BLaER1 treated with 17β-estradiol and CSF1 and Interleukin-3, amounts not matched to agents 10 nM and 100 nM (cell line): ENCODE measurements around the gene WDR37.
A peak's percentile ranks its signal among the peaks of the same experiment; 100 is the strongest.

ENCODE experiments used
- H3K27ac ChIP-seq, 11 experiments: shearing (Covaris generic); formaldehyde crosslinking; 2 replicates each; pipeline ENCODE4 v1.8.1; 2022
- H3K27me3 ChIP-seq, 11 experiments: shearing (Covaris generic); formaldehyde crosslinking; 2 replicates each; pipeline ENCODE4 v1.8.1; 2022
- H3K36me3 ChIP-seq, 11 experiments: shearing (Covaris generic); formaldehyde crosslinking; 2 replicates each; pipeline ENCODE4 v1.8.1; 2022
- H3K4me1 ChIP-seq, 10 experiments: shearing (Covaris generic); formaldehyde crosslinking; 2 replicates each; pipeline ENCODE4 v1.8.1; 2022
- H3K4me2 ChIP-seq, 11 experiments: shearing (Covaris generic); formaldehyde crosslinking; 2 replicates each; pipeline ENCODE4 v1.8.1; 2022
- H3K4me3 ChIP-seq, 10 experiments: shearing (Covaris generic); formaldehyde crosslinking; 2 replicates each; pipeline ENCODE4 v1.8.1; 2022
- H3K9ac ChIP-seq, 11 experiments: shearing (Covaris generic); formaldehyde crosslinking; 2 replicates each; pipeline ENCODE4 v1.8.1; 2022
- H3K9me3 ChIP-seq, 11 experiments: shearing (Covaris generic); formaldehyde crosslinking; replicated peaks in 1 of 11; 2 replicates each; pipeline ENCODE4 v1.8.1; 2022
- H4K20me1 ChIP-seq, 11 experiments: shearing (Covaris generic); formaldehyde crosslinking; 2 replicates each; pipeline ENCODE4 v1.8.1; 2022
- Cebpa-rat ChIP-seq, 11 experiments: shearing (Covaris generic); IDR thresholded peaks; 2 replicates each; pipeline ENCODE4 v1.8.1; 2022

Gene WDR37

DNA sequence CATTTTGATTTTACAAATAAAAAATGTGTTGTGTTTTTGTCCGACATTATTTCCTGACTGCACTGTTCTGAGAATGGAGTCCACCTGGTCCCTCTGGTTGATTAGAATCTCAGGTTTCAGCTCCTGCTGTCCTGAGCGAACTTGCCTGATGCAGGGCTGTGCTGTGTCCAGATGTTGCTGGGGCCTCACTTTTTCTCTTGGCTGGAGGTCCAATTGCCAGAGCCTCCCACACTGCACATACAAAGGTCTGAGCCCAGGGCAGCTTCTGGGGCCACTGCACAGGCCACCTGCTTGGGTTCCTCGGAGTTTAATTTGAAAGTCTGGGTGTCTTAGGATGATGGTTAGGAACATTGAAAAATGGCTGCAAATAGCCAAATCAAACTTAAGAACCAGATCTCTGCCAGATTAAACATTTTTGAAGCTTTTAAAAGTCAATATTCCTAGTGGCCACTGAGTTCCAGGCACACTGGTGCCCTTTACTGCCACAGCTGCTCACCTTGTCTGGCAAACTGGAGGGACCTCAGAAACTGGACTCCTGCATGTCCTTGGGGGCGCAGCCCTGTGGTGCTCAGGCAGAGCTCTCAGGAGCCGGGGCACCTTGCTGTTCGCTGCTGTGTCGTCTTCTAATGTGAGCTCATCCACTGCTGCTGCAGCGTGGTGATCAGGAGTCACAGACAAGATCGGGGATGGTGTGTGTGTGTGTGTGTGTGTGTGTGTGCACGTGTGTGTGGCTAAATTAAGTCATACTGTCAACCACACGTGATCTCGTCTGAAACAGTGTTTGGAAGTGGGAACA lies 75.0 kb downstream of the WDR37 start:
- no peak overlapping the region for H3K4me2 ChIP-seq
- TF ChIP-seq Cebpa-rat (IDR thresholded peaks at IDR 0.05): no peak
- H3K4me1 ChIP-seq: peaks cover 0 to 54% (median 14%) of the 10 kb centered on the region in 10 experiments; a peak in 16 of 20 replicates
- no peaks in the 10 kb centered on the region for H3K27me3 ChIP-seq
- peaks cover 53 to 75% (median 64%) of the 10 kb centered on the region in 11 experiments for H3K36me3 ChIP-seq
- peaks cover 0 to 15% (median 0%) of the 10 kb centered on the region in 11 experiments; a peak in 4 of 22 replicates for H3K9me3 ChIP-seq
- no peak overlapping the region for H3K9ac ChIP-seq
- peaks cover 12 to 54% (median 26%) of the 10 kb centered on the region in 11 experiments; a peak in 18 of 22 replicates for H4K20me1 ChIP-seq
- no peak overlapping the region for H3K4me3 ChIP-seq
- H3K27ac ChIP-seq: no peak overlapping the region

DNA sequence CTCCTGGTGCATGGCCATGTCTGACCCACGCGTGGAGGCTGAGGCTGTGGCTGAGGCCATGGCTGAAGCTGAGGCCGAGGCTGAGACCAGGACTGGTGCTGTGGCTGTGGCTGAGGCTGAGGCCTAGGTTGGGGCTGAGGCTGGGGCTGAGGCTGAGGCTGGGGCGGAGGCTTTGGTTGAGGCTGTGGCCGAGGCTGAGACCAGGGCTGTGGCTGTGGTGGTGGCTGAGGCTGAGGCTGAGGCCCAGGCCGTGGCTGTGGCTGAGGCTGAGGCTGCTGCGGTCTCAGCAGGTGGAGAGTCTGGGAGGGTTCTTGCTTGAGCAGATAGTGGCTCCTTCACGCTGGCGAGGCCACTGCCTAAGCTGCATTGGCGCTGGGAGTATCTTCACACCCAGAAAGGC lies 76.4 kb downstream of the WDR37 start:
- peaks cover 0 to 15% (median 2%) of the 10 kb centered on the region in 11 experiments; a peak in 6 of 22 replicates for H3K9me3 ChIP-seq
- no peak overlapping the region for H3K27ac ChIP-seq
- peaks cover 3 to 41% (median 13%) of the 10 kb centered on the region in 11 experiments; a peak in 18 of 22 replicates for H4K20me1 ChIP-seq
- TF ChIP-seq Cebpa-rat (IDR thresholded peaks at IDR 0.05): no peak
- peaks cover 42 to 61% (median 50%) of the 10 kb centered on the region in 11 experiments for H3K36me3 ChIP-seq
- H3K4me2 ChIP-seq: peak overlapping the region in 1 of 11 experiments; percentile 20; a peak in 1 of 22 replicates
- H3K4me1 ChIP-seq: peaks cover 10 to 54% (median 22%) of the 10 kb centered on the region in 10 experiments; a peak in 19 of 20 replicates
- no peak overlapping the region for H3K4me3 ChIP-seq
- no peak overlapping the region for H3K9ac ChIP-seq
- no peaks in the 10 kb centered on the region for H3K27me3 ChIP-seq

DNA sequence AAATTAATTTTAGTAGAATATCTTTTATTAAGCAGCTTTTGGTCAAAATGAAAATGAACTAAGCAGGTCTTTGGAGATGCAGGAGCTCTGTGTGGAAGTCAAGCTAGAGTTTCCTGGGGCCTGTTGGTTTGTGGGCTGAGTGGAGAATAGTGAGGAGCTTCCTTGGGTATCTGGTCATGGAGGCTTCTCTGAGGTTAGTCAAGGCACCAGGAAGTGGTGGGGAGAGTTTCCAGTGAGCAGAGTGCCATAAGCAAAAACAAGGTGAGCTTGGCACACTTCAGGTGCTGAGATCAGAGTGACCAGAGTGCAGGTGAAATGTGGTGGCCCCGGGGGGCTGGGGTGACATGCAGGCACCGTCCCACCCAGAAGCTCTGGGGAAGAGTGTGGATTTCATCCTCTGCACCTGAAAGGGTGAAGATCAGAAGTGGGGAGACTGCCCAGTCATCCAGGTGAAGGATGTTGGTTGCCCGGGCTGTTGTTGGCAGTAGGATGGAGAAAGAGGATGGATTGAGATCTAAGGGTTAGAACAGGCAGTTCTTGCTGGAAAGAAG lies 77.4 kb downstream of the WDR37 start:
- Histone ChIP-seq H3K27ac (no peak overlapping the region), H4K20me1 (peaks cover 0 to 31% (median 7%) of the 10 kb centered on the region in 11 experiments; a peak in 9 of 22 replicates), H3K4me1 (peaks cover 10 to 59% (median 25%) of the 10 kb centered on the region in 10 experiments; a peak in 19 of 20 replicates), H3K27me3 (no peaks in the 10 kb centered on the region), H3K4me2 (peak overlapping the region in 3 of 11 experiments; percentile 8 to 20 (median 15); a peak in 2 of 22 replicates), H3K9me3 (peaks cover 5 to 20% (median 10%) of the 10 kb centered on the region in 11 experiments), H3K36me3 (peaks cover 32 to 51% (median 42%) of the 10 kb centered on the region in 11 experiments), H3K4me3 (no peak overlapping the region), H3K9ac (no peak overlapping the region)
- no peak for TF ChIP-seq Cebpa-rat (IDR thresholded peaks at IDR 0.05)

DNA sequence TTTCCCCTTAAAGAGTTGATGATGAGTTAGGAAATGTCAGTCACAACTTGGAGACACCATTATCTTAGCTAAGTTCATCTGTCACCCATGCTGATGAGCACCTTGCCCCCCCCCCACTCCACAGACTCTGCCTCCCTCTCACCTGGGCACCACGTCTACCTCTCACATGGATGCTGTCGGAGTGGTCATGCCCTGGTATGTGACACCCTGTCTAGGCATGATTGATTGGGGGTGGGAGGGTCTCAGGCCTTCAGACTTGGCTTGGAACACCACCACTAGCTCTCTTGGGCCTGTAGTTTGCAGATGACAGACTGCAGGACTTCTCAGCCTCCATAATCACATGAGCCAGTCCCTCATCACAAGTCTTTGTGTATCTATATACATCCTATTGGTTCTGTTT lies 78.0 kb downstream of the WDR37 start:
- peak overlapping the region in 1 of 11 experiments; percentile 15; a peak in 1 of 22 replicates for H3K4me2 ChIP-seq
- peaks cover 10 to 59% (median 25%) of the 10 kb centered on the region in 10 experiments; a peak in 19 of 20 replicates for H3K4me1 ChIP-seq
- H3K27me3 ChIP-seq: no peaks in the 10 kb centered on the region
- H4K20me1 ChIP-seq: peaks cover 0 to 26% (median 4%) of the 10 kb centered on the region in 11 experiments; a peak in 9 of 22 replicates
- H3K27ac ChIP-seq: no peak overlapping the region
- no peak for TF ChIP-seq Cebpa-rat (IDR thresholded peaks at IDR 0.05)
- H3K36me3 ChIP-seq: peaks cover 26 to 46% (median 36%) of the 10 kb centered on the region in 11 experiments
- H3K9ac ChIP-seq: no peak overlapping the region
- H3K4me3 ChIP-seq: no peak overlapping the region
- H3K9me3 ChIP-seq: peaks cover 11 to 22% (median 16%) of the 10 kb centered on the region in 11 experiments

DNA sequence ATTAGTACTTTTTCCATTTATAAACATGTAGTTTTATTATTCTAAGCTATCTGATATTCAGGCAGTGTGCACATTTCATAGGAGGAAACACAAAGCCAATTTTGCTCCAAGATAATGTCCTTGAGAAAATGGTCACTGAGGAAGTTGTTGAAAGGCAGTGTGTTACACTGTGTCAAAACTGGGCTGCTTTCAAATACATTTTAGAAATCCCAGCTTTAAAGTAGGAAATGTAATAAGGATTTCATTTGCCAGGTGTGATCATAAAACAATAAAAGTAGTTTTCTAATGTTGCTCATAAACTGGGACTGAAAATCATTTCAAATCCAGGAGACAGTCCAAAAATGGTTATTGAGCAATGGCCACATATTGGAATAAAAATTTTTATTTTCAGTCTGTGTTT lies 80.1 kb downstream of the WDR37 start:
- Histone ChIP-seq H3K36me3 (peaks cover 5 to 28% (median 15%) of the 10 kb centered on the region in 11 experiments), H3K4me2 (peak overlapping the region in 9 of 11 experiments; percentile 43 to 89 (median 83); a peak in 15 of 22 replicates), H3K4me1 (peaks cover 11 to 60% (median 26%) of the 10 kb centered on the region in 10 experiments), H3K27ac (no peak overlapping the region; a peak in 1 of 22 replicates), H3K4me3 (peak overlapping the region in 1 of 10 experiments; percentile 26; a peak in 1 of 20 replicates), H4K20me1 (peaks cover 0 to 9% (median 0%) of the 10 kb centered on the region in 11 experiments; a peak in 4 of 22 replicates), H3K27me3 (no peaks in the 10 kb centered on the region), H3K9me3 (peaks cover 18 to 39% (median 25%) of the 10 kb centered on the region in 11 experiments), H3K9ac (no peak overlapping the region)
- no peak for TF ChIP-seq Cebpa-rat (IDR thresholded peaks at IDR 0.05)

DNA sequence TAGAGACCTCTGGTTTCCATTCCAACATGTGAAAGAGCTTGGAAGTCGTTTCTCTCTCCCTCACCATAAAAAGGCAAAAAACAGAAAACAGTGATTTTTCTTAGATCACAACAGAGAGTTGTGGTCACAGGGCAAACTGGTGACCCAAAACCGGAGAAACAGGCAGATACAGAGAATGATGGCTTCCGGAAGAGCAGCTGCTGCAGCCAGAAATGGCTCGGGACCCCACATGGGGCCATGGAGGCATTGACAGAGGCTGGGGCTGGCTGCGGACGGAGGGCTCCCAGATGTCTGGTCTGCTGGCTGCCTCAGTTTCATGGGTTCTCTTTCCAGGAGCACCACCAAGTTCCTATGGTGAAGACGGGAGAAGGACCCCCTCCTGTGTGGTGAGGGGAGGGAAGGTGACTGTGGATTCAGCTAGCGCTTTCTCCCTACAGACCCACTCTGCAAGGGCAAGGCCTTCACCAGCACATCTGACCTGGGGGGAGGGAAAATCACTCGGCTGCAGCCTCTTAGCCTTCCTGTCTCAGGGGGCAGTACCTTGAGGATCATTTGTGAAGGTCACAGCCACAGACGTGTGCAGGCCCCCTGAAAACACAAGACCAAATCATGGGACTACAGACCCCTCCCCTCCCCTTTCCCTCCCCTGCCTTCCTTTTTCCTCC lies 81.4 kb downstream of the WDR37 start:
- Histone ChIP-seq H3K4me3 (peak overlapping the region in 5 of 10 experiments; percentile 20 to 44 (median 26); a peak in 7 of 20 replicates), H3K27ac (peak overlapping the region in 8 of 11 experiments; percentile 9 to 68 (median 44); a peak in 10 of 22 replicates)
- TF ChIP-seq Cebpa-rat (IDR thresholded peaks at IDR 0.05): no peak

DNA sequence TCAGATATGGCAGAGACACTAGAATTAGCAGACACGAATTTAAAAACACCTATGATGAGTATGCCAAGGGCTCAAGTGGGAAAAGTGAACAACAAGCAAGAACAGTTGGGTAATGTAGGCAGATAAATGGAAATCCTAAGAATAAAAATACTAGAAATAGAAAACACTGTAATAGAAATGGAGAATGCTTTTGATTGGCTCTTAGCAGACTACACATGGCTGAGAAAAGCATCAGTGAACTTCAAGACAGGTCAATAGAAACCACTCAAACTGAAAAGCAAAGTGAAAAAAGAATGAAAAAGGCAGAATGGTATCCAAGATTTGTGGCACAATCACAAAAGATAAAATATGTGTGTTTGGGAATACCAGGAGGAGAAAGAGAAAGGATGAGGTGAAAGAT lies 82.3 kb downstream of the WDR37 start:
- TF ChIP-seq Cebpa-rat (IDR thresholded peaks at IDR 0.05): no peak
- Histone ChIP-seq H3K27ac (no peak overlapping the region; a peak in 1 of 22 replicates), H3K4me3 (no peak overlapping the region; a peak in 2 of 20 replicates), H3K36me3 (peaks cover 0 to 9% (median 0%) of the 10 kb centered on the region in 11 experiments; a peak in 4 of 22 replicates), H3K4me2 (peak overlapping the region in 1 of 11 experiments; percentile 22; a peak in 2 of 22 replicates), H3K9me3 (peaks cover 21 to 51% (median 34%) of the 10 kb centered on the region in 11 experiments), H3K9ac (no peak overlapping the region), H3K4me1 (peaks cover 16 to 54% (median 31%) of the 10 kb centered on the region in 10 experiments), H4K20me1 (no peaks in the 10 kb centered on the region; a peak in 1 of 22 replicates), H3K27me3 (no peaks in the 10 kb centered on the region)

More for the DNA sequence above, 81.4 kb downstream of the WDR37 start:
- Histone ChIP-seq H4K20me1 (peaks cover 0 to 3% (median 0%) of the 10 kb centered on the region in 11 experiments; a peak in 4 of 22 replicates), H3K4me2 (peak overlapping the region; percentile 39 to 89 (median 83)), H3K36me3 (peaks cover 0 to 15% (median 2%) of the 10 kb centered on the region in 11 experiments; a peak in 10 of 22 replicates), H3K9ac (peak overlapping the region in 5 of 11 experiments; percentile 25 to 52 (median 43); a peak in 5 of 22 replicates), H3K4me1 (peaks cover 16 to 63% (median 31%) of the 10 kb centered on the region in 10 experiments), H3K27me3 (no peaks in the 10 kb centered on the region), H3K9me3 (peaks cover 17 to 46% (median 26%) of the 10 kb centered on the region in 11 experiments)

DNA sequence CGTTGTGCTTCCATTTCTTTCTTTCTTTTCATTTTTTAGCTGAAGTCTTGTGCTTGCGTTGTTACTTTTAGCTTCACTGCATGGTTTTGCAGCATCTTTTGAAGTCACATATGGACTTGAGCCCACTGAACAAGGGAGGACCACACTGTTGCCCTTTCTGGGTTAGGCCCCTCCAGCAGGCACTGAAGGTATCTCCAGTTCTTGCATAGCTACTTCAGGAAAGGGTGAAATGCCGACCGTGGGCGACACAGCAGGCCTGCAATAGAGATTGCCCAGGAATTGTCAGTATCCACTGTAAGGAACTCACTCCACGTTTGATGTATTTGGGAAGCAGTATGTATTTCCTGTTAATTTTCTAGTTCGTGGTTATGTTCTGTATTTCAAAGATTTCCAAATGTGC lies 85.1 kb downstream of the WDR37 start:
- H3K9ac ChIP-seq: no peak overlapping the region
- peaks cover 48 to 75% (median 61%) of the 10 kb centered on the region in 11 experiments for H3K9me3 ChIP-seq
- H3K36me3 ChIP-seq: peaks cover 0 to 6% (median 0%) of the 10 kb centered on the region in 11 experiments; a peak in 3 of 22 replicates
- H3K27ac ChIP-seq: no peak overlapping the region
- no peak for TF ChIP-seq Cebpa-rat (IDR thresholded peaks at IDR 0.05)
- peaks cover 15 to 30% (median 21%) of the 10 kb centered on the region in 10 experiments for H3K4me1 ChIP-seq
- H3K4me2 ChIP-seq: peak overlapping the region in 5 of 11 experiments; percentile 4 to 15 (median 8); a peak in 2 of 22 replicates
- no peaks in the 10 kb centered on the region for H3K27me3 ChIP-seq
- no peaks in the 10 kb centered on the region for H4K20me1 ChIP-seq
- no peak overlapping the region for H3K4me3 ChIP-seq
